KOPT-K1 (cell line): ENCODE data around the gene VPS35L.

Source experiments
- H3K27ac ChIP-seq: fragments of 200-600 bp; sonication (generic); 2 replicates; pipeline ENCODE4 v1.5.1; 2016; ENCODE audit warnings: antibody characterized with exemption, mild to moderate bottlenecking, low read depth, low read length; ENCODE audit not compliant: poor library complexity, severe bottlenecking
- H3K36me3 ChIP-seq: fragments of 200-600 bp; sonication (generic); 2 replicates; pipeline ENCODE4 v1.5.1; 2017; ENCODE audit warnings: antibody characterized with exemption, mild to moderate bottlenecking, low read length, moderate library complexity; ENCODE audit not compliant: insufficient read depth
- H3K9me3 ChIP-seq: fragments of 200-600 bp; sonication (generic); 2 replicates; pipeline ENCODE4 v1.5.1; 2017; ENCODE audit warnings: antibody characterized with exemption, low read length, mild to moderate bottlenecking; ENCODE audit not compliant: insufficient read depth, poor library complexity, severe bottlenecking

The VPS35L gene

GRCh38 chr16:19737306-19738038 is 182.0 kb downstream of the VPS35L start:
- no peaks in the 10 kb centered on the region for H3K36me3 ChIP-seq
- no peak overlapping the region for H3K27ac ChIP-seq
- H3K9me3 ChIP-seq = no peaks in the 10 kb centered on the region

GRCh38 chr16:19741354-19741753 is 185.9 kb downstream of the VPS35L start:
- Histone ChIP-seq H3K9me3 (no peaks in the 10 kb centered on the region), H3K36me3 (no peaks in the 10 kb centered on the region), H3K27ac (no peak overlapping the region)

GRCh38 chr16:19743816-19744159 is 188.3 kb downstream of the VPS35L start:
- no peak overlapping the region for H3K27ac ChIP-seq
- no peaks in the 10 kb centered on the region for H3K36me3 ChIP-seq
- H3K9me3 ChIP-seq = no peaks in the 10 kb centered on the region

GRCh38 chr16:19744670-19745069 is 189.2 kb downstream of the VPS35L start:
- Histone ChIP-seq H3K27ac (no peak overlapping the region), H3K9me3 (no peaks in the 10 kb centered on the region), H3K36me3 (no peaks in the 10 kb centered on the region)

- Histone ChIP-seq H3K9me3 (no peaks in the 10 kb centered on the region), H3K27ac (no peak overlapping the region), H3K36me3 (no peaks in the 10 kb centered on the region)
Measured at GRCh38 chr16:19745286-19746010, 189.9 kb downstream of the VPS35L start.

- Histone ChIP-seq H3K9me3 (no peaks in the 10 kb centered on the region), H3K36me3 (no peaks in the 10 kb centered on the region), H3K27ac (no peak overlapping the region)
Measured at GRCh38 chr16:19746561-19746960, 191.1 kb downstream of the VPS35L start.

GRCh38 chr16:19748389-19749168 is 193.1 kb downstream of the VPS35L start:
- Histone ChIP-seq H3K27ac (no peak overlapping the region), H3K9me3 (no peaks in the 10 kb centered on the region), H3K36me3 (no peaks in the 10 kb centered on the region)

- Histone ChIP-seq H3K9me3 (no peaks in the 10 kb centered on the region), H3K36me3 (no peaks in the 10 kb centered on the region), H3K27ac (no peak overlapping the region)
Measured at GRCh38 chr16:19749571-19750080, 194.1 kb downstream of the VPS35L start.
